HG03175 (cell line): ENCODE results near the gene LPAR3.

Experiments
- ATAC-seq: cut with Tn5 transposase; IDR thresholded peaks from one replicate; pipeline ENCODE4 v1.9.1; 2021; ENCODE audit warnings: mild to moderate bottlenecking, moderate library complexity; ENCODE audit not compliant: unreplicated experiment

Gene LPAR3

DNA sequence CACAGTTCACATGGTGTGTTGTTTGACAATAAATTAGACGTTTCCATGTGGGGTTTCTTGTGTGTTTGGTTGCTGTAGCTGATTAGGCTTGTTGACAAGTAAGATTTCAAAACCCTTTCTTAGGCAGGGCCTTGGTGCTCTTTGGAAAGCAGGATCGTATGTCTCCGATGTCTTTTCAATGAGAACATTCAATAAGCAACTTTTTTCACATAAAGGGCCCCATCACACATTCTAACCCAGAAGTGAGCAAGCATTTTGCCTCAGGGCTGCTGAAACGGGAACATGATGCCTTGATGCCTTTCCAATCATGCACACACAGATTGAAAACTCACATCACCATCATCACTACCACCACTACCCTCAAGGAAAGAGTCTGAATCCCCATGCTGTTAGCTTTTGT lies 33.1 kb downstream of the LPAR3 start:
- ATAC-seq: no peak

DNA sequence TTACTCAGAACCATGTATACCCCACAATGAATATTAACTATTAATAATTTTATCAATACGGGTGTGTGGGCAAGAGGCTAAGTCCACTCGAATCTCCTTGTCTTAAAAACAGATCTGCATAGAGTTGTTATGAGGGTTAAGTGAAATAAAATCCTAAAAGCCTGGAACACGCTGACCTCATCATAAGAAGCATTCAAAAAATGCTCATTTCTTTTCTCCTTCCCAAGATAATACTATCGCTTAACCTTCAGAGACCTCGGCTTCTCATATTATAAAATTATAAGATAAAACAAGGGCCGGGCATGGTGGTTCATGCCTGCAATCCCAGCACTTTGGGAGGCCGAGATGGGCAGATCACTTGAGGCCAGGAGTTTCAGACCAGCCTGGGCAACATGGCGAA lies 35.1 kb downstream of the LPAR3 start:
- no peak for ATAC-seq

DNA sequence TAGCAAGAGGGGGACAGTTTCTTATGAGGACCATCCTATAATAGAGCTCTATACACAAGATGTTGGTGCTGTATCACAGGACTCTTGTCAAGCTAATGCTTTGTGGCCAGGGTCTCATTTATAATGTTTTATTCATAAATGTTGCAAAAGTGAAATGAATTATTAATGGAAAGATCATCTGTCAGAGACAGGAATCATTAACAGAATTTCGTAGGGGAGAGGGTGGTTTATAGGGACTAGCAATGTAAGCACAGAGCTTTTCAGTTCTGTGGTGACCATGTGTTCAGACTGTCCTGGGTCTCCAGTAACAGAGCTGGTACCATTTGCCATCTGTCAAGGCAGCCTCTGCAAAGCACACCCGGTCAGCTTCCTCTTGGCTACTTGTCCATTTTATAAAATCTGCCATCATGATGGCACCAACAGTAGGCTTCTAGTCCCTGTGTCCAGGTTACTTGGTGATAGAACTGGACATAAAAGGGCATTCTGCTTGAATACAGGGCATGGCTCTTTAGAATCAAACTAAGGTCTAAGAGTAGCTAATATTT lies 36.2 kb downstream of the LPAR3 start:
- no peak for ATAC-seq

DNA sequence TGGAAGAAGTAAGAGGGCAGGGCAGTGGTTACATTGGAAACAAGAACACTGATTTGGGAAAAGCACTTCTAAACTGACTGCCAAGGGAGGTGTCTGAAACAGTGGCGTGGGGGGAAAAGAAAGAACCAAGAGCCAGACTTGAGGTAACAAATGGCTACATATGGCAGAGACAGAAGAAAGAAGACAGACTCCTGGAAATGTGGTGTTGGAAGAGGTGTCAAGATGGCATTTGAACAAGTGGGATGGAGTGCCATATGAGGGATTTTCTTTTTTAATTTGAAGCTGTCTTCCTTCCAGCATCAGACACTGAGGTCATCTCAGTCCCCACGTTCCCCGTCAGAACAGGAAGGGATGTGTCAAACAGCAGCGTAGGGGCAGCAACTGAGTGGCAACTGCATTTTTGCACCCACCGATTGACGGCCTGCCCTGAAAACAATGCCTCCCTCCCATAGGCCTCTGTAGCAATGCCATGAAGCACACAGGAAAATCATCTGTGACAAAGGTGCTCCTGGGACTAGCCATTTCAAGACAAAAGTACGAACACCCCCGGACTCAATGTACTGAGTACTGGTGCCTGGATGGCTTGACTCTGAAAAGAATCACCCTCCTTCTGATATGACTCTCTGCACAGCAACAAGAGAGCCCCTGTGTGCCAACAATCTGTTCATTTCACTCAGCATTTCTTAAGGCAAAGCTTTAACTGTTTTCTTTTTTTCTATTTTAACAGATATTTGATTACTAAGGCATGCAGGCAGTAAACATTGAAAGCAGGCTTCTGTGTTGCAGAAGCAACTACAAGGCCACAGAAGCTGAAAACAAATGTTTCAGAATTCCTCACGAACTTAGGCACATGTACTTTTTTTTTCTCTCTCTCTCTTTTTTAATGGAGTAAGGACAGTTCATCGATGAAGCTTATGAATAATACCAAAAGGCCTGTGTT lies 37.0 kb downstream of the LPAR3 start:
- no peak for ATAC-seq

DNA sequence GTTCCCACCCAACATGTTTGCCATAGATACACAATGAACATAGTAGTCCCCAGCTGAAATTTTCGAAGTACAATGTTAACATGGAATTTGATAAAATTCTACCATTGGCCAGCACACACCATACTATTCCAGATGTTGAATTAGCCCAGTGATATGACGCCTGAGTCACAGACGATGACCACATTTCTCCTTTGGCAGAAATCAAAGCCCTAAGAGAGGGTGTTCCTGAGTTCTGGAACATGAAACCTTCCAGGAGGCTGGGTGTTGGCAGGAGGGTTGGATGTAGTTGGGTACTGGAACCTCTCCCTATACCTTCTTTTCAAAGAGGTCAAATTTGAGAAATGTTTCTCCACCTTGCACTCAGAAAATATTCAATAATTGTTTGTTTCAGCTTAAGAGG lies 37.8 kb downstream of the LPAR3 start:
- no peak for ATAC-seq

DNA sequence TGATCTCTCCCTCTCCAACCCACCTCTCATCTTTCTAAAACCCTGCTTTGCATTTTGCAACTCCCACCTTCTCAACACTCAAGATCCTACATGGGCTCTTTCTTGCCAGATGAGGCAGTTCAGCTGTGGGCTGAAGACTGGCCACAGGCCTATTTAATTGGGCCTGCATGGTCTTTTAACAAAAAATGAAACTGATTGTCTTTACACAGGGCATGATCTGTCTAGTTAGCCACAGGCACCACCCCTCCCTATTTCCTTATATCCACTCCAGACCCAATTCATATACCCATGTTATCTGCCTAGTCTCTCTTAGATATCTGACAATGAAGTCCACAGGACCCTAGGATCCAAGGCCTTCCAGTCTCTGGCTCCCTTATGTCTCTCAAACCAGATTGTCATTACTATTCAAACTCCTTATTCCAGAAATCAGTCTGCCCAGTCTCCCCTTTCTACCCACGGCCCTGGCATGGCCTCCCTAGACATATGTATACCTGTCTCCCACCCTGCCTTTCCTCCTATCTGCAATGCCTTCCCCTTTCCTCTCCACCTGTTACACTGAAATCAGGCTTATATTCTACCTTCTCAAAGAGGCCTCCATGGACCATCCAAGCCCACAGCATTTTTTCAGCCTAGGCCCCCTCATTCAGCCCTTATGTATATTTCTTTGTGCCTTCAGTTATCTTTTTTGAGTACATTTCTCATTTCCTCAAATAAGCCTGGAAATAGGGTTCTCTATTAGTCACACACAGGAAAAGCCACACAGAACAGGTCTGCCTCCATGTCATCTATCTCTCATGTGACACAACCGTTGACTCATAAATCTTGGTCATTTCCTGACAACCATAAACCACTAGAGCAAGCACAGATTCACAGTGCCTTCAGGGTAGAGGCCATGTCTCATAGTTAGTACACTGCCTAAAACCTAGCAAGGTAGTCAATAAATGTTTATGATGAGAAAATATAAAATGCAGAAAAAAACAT lies 39.0 kb downstream of the LPAR3 start:
- ATAC-seq: peak; percentile 97

DNA sequence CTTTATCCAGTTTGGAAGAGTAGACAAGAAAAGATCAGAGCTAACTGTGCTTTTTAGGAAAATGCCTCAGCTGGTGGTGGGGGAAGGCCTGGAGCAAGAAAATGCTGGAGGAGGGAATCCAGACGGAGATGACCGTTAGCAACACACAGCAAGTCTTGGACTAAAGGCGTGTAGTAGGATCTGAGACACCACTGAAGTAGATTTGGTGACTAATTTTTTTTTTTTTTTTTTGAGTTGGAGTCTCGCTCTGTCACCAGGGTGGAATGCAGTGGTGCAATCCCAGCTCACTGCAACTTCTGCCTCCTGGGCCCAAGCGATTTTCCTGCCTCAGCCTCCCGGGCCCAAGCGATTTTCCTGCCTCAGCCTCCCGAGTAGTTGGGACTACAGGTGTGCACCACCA lies 41.2 kb downstream of the LPAR3 start:
- no peak for ATAC-seq

DNA sequence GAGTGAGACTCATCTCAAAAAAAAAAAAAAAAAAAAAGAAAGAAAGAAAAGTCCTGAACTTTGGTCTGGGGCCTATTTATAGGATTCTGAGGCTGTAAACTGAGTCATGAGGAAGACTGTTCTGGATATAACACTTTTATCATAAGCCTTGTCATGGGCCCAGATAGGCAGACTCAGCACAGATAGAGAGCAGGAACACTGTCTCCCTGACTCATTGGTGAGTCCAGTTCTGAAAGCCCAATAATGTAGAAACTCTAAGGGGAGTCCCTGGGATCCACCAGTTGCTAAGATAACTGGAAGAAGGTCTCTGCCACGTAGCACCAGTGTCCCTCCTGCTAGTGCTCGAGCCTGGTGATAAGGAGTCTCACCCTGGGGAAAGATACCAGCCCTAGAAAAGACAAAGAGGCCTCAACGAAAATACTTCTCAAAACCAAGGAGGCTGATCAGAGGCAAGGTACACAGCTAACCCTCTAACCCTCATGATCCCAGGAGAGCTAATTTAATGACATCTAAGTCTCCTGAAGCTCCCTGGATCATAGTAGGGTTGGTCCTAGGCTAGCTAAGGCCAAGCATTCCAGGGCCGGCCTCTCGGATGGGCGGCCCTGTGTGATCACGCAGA lies 43.5 kb downstream of the LPAR3 start:
- ATAC-seq: no peak

DNA sequence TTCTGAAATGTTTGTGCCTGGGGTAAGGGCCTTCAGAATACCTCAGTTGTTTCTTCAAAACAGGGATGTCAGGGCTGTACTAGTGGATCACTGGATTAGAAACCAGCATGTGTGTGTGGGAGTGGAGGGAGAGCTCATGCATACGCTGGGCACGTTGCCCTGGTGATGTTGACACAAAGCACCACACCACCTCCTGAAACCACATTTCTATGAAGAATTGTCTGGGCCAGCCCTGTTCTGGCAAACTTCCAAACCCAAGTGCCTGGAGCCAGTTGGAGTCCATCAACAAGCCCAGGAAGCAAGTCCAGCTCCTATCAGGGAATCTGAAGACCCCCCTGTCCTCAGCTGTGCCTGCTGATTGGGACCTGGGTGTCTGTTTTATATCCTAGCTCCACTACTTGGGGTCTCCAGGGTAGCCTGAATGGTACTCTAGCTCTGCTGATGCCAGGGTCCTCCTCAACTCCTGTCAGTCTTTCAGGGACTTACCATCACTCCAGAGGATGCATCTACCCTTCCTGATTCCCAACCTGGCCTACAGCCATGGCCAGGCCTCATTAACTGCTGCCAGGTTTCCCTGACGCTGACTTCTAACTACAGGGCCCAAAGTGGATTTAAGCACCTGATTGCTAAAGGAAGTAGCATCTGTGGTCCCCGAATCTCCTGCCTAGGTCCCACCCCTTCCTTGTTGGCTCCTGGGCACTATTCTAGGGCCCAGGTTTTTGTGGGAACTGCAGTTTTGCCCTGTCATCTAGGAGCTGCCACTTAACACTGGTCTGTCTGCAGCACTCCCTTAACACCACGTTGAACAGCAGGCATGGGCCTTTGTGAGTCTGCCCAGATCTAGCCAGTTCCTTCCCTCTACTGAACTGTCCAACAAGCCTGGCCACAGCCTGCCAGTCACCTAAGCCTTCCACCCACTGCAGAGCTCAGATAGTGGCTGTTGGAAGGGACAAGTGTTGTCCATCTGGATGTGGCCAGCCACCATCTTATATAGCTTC lies 45.5 kb downstream of the LPAR3 start:
- peak; percentile 80 for ATAC-seq

DNA sequence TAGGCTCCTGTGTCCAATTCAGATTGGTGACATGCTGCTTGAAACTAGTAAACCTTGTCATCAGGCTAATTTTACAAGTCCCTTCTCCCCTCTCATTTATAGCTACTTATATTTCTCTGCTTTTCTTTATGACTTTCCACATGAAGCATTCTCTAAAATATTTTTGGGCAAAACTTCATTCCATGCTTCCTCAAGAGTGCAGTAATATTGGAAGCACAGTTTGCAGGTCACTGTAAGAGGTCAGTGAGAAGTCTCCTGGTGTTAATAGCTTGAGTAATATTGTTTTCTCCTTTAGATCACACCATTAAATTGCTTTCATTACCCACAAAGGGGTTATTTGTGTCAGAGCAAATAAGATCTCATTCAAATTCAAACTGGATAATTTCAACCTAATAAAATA lies 46.6 kb downstream of the LPAR3 start:
- ATAC-seq: no peak

DNA sequence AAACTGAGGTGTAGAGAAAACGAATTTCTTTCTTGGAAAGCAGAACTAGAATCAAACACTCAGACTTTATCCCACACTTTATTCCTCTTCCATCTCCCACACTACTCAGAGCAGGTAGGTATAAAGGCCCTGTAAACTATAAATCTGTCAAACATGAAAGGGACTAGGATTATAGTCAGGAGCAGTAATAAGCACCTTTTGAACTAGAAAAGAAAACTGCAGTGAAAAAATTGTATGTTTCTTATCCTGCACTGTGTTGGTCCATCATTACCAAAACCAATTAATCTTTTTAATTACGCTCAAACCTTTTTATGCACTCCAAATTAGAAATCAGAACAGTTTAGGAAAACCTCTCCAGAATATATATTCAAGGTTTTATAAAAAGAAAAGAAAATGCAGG lies 47.6 kb downstream of the LPAR3 start:
- ATAC-seq: no peak

DNA sequence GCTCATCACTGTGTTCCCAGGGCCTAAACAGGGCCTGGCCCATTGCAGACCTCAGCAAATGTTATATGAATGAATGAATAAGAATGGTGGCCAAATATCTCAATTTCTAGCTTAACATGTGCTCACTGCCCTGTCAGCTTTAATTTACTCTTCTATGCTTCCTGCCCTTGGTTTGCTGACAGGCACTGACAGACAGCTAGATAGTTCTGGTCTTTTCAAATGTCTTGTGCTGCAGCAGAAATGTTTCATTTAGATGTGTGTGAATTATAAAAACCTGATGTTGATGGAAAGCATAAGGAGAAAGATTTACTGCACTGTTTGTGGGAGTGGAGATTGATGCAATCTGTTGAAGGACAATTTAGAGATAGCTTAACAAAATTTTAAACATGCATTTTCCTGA lies 48.9 kb downstream of the LPAR3 start:
- no peak for ATAC-seq

DNA sequence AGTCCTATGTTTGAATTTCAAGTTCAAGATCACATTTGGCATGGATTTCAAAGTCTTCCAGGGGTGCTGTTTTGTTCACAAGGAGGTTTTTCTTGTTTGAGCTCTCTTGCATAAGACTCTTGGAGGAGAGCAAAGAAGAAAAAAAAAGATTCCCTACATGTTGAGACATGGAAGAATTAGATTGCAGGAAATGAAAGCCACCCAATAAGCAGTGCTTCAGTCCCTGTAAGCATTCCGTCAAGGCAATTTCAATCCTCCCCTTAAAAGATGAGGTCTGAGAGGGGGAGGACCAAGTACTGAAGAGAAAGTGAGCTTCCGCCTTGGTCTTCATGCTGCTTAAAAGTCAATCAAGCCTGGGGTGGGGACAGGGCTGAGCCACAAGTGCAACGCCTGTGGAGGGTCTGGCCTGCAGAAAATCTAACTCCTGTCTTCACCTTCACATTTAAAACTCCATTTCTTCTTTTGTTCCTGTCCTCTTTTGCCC lies 50.2 kb downstream of the LPAR3 start:
- ATAC-seq: no peak

DNA sequence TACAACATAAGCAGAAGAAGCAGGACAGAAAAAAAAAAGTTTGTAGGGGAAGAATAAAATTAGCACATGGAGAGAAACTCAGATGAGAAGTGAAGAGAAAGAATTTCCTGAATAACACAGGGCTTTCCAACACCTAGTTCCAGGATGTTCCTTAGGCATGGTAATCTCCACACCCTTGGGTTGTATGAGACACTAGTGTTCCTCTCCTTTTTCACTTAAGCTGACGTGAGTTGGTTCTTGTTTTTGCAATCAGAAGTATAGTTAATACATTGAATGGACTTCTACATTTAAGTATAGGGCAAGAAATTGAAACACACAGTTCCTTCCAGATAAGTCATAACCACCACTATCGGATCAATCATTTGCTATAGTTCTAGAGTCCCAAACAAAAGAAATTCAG lies 51.0 kb downstream of the LPAR3 start:
- ATAC-seq: no peak

DNA sequence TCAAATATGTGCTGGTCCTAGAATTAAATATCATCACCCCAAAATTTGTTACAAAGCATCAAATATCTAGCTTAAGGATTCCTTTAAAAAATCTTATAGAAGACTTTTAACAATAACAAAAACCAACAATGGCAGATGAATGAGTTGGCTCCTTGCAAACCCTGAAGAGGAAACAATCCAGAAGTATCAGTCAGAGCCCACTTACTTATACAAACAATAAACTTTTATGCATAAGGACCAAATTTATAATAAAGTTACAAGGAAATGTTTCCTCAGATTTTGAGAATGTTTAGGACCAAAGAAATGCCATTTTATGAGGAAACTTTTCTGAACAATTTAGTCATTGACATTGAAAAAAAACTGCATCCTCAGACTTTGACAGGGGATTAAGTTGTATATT lies 52.7 kb downstream of the LPAR3 start:
- no peak for ATAC-seq

DNA sequence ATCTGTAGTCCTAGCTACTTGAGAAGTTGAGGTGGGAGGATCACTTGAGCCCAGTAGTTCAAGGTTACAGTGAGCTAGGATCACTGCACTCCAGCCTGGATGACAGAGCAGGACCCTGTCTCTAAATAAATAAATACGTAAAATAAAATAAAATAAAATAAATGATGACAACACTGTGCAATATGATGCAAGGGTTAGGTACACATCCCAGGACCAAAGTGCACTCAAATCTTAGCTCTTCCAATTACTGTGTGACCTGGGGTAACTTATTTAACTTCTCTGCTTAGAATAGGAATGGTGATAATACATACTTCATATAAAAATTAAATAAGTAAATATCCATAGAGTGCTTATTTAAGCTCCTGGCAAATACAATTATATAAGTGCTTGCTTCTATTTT lies 53.5 kb downstream of the LPAR3 start:
- no peak for ATAC-seq

DNA sequence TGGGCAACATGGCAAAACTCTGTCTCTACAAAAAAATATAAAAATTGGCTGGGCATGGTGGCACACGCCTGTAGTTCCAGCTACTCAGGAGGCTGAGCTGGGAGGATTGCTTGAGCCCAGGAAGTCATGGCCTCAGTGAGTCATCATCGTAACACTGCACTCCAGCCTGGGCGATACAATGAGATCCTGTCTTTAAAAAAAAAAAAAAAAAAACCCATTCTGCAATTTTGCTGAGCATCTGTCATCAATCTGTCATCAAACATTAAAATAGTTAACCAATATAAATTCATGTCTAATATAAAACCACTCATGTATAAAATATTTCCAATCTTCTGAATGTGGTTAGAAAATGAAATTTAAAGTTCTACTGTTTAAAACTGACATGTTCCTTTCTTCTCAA lies 56.9 kb downstream of the LPAR3 start:
- ATAC-seq: no peak

DNA sequence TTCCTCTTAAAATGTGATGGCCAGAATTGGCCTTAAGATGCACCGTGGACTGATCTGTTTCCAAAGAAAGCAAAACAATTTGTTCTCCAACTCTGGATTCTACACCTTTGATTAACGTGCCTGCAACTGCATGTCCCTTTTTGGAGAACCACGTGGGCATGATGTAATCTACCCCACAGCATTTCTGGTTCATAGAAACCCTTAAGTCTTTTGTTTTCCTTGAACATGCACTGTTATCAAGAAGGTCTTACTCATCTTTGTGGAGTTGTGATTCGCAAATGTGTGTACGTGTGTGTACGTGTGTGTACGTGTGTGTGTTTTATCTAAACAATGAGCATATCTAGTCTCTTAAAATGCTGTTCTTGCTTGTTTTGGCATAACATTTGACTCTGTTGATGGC lies 57.8 kb downstream of the LPAR3 start:
- ATAC-seq: no peak

DNA sequence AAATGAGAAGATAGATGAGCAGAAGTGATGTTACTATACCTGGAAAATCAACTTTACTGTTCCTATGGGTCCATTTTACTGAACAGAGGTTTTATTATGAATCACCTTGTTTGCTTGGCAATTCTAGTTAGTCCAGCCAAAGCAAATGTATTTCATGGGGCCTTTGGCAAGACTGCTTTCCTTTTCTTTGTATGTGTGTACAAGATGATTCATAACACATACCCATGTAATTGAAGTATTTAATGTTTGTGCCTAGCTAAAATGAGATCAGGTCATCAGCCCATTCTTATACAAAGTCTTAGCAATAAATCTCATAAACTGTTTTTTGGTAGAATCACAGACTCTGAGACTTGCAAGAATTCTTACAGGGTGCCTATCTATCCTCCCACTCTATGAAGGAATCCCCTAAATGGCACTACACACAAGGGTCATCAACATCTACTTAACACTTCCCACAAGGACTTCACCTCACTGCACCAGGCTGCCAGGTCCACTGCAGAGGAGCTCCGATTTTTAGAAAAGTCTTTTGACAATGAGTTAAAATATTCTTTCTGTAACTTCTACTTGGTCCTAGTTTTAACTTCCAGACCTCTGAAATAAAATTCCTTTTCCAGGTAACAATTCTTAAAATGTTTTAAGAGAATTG lies 58.5 kb downstream of the LPAR3 start:
- no peak for ATAC-seq
